Thoracic aorta (tissue), 2 donors: ENCODE data around the gene CERS4. TPM values are rescaled to one million over a fixed set of nuclear protein-coding genes. Genes with fewer than 3 reads are reported as not detected.

Experiments used
- ATAC-seq: fragments of 150-250 bp; one replicate; pipeline ENCODE4 v1.8.0; 2017; ENCODE audit warnings: low read depth; ENCODE audit not compliant: insufficient number of reproducible peaks, low FRiP score
- DNase-seq: peaks from one replicate; pipeline ENCODE4 v3.0.0-alpha.2; 2020; ENCODE audit warnings: low spot score
- H3K27ac ChIP-seq, 2 donors: fragments of 200-600 bp; sonication (generic); 1 replicate in 1 of 2; 2 replicates in 1 of 2; pipeline ENCODE4 v1.5.1; 2016; ENCODE audit warnings: mild to moderate bottlenecking in 2 of 2, moderate library complexity in 2 of 2
- H3K27me3 ChIP-seq: fragments of 200-600 bp; sonication (generic); replicated peaks from 2 replicates; pipeline ENCODE4 v1.6.0; 2016; ENCODE audit warnings: mild to moderate bottlenecking; ENCODE audit not compliant: insufficient read depth
- H3K36me3 ChIP-seq: fragments of 200-600 bp; sonication (generic); one replicate; pipeline ENCODE4 v1.5.1; 2016
- H3K4me1 ChIP-seq, 2 donors: fragments of 200-600 bp; sonication (generic); 1 replicate in 1 of 2; 2 replicates in 1 of 2; pipeline versions ENCODE4 v1.5.1 to v1.6.0; 2016; ENCODE audit warnings: low read depth in 2 of 2, mild to moderate bottlenecking in 1 of 2; ENCODE audit not compliant: control insufficient read depth in 1 of 2
- H3K4me3 ChIP-seq: fragments of 200-600 bp; sonication (generic); 2 replicates; pipeline ENCODE4 v1.5.1; 2016; ENCODE audit warnings: mild to moderate bottlenecking
- H3K9me3 ChIP-seq: fragments of 200-600 bp; sonication (generic); 2 replicates; pipeline ENCODE4 v1.5.1; 2016
- total RNA-seq, 2 donors: library from RNA; depleted of rRNA; stranded (reverse); fragments of >200 nt; gene quantifications; one replicate each; pipeline versions ENCODE4 v1.1.0 to v1.2.3, GENCODE V29; 2016
- TF ChIP-seq, protein P1 (sequence below): fragments of 200-600 bp; sonication (generic); IDR thresholded peaks from one replicate; pipeline ENCODE4 v1.5.1; 2019; ENCODE audit warnings: antibody characterized with exemption

CERS4 gene
- total RNA-seq, 2 donors from 2014 or later, result 21.9 to 29.7 TPM

DNA sequence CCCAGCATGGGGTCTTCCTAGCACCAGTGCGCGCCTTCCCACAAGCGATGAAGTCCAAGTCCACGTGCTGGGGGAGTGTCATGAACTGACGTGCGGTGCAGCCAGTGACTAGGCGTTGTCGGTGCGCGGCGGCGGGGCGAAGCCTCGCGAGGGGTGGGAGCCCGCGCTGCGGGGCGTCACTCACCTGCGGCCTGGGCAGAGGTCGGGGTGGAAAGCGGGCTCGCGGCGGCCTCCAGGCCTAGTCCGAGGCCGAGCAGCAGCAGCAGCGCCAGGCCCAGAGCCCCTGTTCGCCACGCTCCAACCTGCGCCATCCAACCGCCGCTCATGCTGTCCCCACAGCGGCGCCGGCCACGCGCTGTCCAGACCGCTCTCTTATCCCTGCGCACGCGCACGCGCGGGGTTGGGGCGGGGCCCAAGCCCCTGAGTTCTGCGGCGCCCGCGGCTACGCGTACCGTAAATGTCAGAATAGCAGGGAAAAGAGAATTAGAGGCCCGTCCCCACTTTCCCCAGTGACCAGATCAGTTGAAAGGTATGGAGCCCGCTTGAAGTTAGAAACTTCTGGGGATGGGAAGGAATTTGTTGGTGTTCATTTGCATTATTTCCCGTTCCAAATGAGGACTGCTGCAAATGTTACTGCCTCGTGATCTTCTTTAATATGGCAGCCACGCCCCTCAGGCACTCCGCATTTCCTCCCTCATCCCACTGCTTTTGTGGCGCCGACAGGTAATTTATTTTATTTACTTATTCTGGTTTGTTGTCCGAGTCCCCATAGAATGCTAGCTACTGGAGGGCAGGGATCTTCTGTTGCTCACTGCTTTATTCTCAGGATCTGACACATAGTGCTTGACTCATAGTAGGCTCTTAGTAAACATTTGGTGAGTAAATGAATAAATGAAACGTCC lies 99.0 kb downstream of the CERS4 start, which contains the start of gene CD320:
CD320 (minus strand) TSS at position 394 of the 902 bp plus-strand sequence; CDS start at position 326, 68 bp downstream.
- H3K36me3 ChIP-seq, result peaks cover 15% of the 10 kb centered on the region
- peaks cover 14 to 27% of the 10 kb centered on the region in 2 donors for H3K4me1 ChIP-seq
- H3K9me3 ChIP-seq, result no peaks in the 10 kb centered on the region
- DNase-seq (peak; percentile 43), ATAC-seq (peak; percentile 64)
- TF ChIP-seq, protein P1, sequence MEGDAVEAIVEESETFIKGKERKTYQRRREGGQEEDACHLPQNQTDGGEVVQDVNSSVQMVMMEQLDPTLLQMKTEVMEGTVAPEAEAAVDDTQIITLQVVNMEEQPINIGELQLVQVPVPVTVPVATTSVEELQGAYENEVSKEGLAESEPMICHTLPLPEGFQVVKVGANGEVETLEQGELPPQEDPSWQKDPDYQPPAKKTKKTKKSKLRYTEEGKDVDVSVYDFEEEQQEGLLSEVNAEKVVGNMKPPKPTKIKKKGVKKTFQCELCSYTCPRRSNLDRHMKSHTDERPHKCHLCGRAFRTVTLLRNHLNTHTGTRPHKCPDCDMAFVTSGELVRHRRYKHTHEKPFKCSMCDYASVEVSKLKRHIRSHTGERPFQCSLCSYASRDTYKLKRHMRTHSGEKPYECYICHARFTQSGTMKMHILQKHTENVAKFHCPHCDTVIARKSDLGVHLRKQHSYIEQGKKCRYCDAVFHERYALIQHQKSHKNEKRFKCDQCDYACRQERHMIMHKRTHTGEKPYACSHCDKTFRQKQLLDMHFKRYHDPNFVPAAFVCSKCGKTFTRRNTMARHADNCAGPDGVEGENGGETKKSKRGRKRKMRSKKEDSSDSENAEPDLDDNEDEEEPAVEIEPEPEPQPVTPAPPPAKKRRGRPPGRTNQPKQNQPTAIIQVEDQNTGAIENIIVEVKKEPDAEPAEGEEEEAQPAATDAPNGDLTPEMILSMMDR, result no peak
- peak within 1 kb of the TSS; percentile 2 to 5 for H3K27ac ChIP-seq
- no peaks in the 10 kb centered on the region for H3K27me3 ChIP-seq
- H3K4me3 ChIP-seq, result peak within 1 kb of the TSS; percentile 82

GRCh38 chr19:8308891-8309291 lies 99.7 kb downstream of the CERS4 start:
- no peak for ATAC-seq
- Histone ChIP-seq H3K9me3 (no peaks in the 10 kb centered on the region), H3K27ac (no peak overlapping the region), H3K4me1 (peaks cover 14 to 27% of the 10 kb centered on the region in 2 donors), H3K36me3 (peaks cover 15% of the 10 kb centered on the region), H3K4me3 (peak overlapping the region; percentile 82), H3K27me3 (no peaks in the 10 kb centered on the region)
- DNase-seq, result no peak
- TF ChIP-seq, protein P1, result no peak

DNA sequence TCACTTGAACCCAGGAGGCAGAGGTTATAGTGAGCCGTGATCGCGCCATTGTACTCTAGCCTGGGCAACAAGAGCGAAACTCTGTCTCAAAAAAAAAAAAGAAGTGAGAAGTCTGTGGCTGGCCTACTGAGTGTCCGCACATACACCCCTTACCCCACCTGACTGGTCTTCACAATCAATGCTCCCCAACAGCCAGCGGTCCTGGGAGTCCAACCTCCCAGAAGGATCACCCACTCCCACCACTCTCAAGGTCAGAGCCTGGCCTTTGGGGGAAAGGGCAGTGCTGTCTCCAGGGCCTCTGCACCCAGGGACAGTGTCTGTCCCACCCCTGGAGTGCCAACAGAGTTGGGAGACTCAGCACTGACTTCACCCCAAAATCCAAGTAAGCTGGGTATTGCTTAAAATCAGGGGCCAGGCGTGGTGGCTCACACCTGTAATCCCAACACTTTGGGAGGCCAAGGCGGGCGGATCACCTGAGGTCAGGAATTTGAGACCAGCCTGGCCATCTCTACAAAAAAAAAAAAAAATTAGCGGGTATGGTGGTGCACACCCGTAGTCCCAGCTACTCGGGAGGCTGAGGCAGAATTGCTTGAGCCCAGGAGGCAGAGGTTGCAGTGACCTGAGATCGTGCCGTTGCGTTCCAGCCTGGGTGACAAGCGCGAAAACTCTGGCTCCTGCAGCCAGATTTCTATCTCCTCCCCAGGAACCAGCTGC lies 101.3 kb downstream of the CERS4 start:
- TF ChIP-seq, protein P1, result no peak
- DNase-seq, result no peak
- H3K36me3 ChIP-seq, result peaks cover 27% of the 10 kb centered on the region

GRCh38 chr19:8311461-8312260 lies 102.5 kb downstream of the CERS4 start:
- Histone ChIP-seq H3K9me3 (no peaks in the 10 kb centered on the region), H3K4me1 (peaks cover 14 to 24% of the 10 kb centered on the region in 2 donors), H3K4me3 (no peak overlapping the region), H3K27me3 (no peaks in the 10 kb centered on the region), H3K27ac (no peak overlapping the region), H3K36me3 (peaks cover 34% of the 10 kb centered on the region)
- DNase-seq (no peak), ATAC-seq (no peak)
- TF ChIP-seq, protein P1, result no peak

More for the DNA sequence above, 101.3 kb downstream of the CERS4 start:
- Histone ChIP-seq H3K9me3 (no peaks in the 10 kb centered on the region), H3K4me1 (peaks cover 14 to 27% of the 10 kb centered on the region in 2 donors), H3K4me3 (no peak overlapping the region), H3K27me3 (no peaks in the 10 kb centered on the region), H3K27ac (no peak overlapping the region)
- no peak for ATAC-seq

Other genes with a start within 250 kb of the CERS4 start
- 10 to 100 TPM; 33.6 to 39.2 TPM for gene ELAVL1, start 203.7 kb upstream of the CERS4 start, total RNA-seq
- not detected for gene CCL25, start 156.6 kb upstream of the CERS4 start, total RNA-seq
- gene FBN3, start 59.8 kb upstream of the CERS4 start, total RNA-seq, result not detected
- gene CD320, start 99.0 kb downstream of the CERS4 start, total RNA-seq, result 10 to 100 TPM; 21.7 to 58.1 TPM
- gene NDUFA7, start 112.0 kb downstream of the CERS4 start, total RNA-seq, result 10 to 100 TPM in 1 of 2 donors, 1 to 10 TPM in 1; 9.2 to 22.2 TPM
- 100 to 1,000 TPM; 146 to 179 TPM for gene RPS28, start 112.1 kb downstream of the CERS4 start, total RNA-seq
- 10 to 100 TPM; 10.0 to 13.0 TPM for gene KANK3, start 133.9 kb downstream of the CERS4 start, total RNA-seq
- 10 to 100 TPM; 29.9 to 99.1 TPM for gene ANGPTL4, start 154.8 kb downstream of the CERS4 start, total RNA-seq
- gene RAB11B, start 181.0 kb downstream of the CERS4 start, total RNA-seq, result 10 to 100 TPM; 53.4 to 69.3 TPM
- gene MARCHF2, start 203.9 kb downstream of the CERS4 start, total RNA-seq, result 100 to 1,000 TPM; 165 to 294 TPM
- 100 to 1,000 TPM; 117 to 155 TPM for gene HNRNPM, start 235.6 kb downstream of the CERS4 start, total RNA-seq